ENCODE results near the gene DHX58.

DHX58 gene

DNA sequence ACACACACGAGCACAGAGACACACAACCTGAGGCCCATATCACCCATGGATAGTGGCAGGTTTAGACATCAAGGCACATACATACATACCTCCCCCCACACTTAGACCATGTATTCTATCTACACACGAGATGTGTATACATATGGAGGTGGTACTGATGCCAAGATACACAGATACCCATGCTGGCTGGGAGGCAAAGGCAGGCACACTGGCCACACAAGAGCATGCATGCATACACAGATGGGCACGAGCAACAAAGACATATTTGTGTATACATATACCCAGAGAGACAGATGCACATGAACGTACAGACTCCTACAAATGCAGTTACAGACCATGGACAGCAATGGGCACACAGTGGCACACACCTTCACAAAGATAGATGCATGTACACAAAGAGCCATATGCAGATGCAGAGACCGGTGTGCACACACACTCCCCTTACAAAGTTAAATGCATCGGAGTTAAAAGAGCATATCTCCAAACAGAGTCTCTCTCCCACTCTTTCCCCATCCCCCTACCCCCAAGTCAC lies 60.1 kb downstream of the DHX58 start:
- no peak overlapping the region for H3K4me3 ChIP-seq (ENCODE audit: low read depth, low read length)
- TF ChIP-seq, protein P1, sequence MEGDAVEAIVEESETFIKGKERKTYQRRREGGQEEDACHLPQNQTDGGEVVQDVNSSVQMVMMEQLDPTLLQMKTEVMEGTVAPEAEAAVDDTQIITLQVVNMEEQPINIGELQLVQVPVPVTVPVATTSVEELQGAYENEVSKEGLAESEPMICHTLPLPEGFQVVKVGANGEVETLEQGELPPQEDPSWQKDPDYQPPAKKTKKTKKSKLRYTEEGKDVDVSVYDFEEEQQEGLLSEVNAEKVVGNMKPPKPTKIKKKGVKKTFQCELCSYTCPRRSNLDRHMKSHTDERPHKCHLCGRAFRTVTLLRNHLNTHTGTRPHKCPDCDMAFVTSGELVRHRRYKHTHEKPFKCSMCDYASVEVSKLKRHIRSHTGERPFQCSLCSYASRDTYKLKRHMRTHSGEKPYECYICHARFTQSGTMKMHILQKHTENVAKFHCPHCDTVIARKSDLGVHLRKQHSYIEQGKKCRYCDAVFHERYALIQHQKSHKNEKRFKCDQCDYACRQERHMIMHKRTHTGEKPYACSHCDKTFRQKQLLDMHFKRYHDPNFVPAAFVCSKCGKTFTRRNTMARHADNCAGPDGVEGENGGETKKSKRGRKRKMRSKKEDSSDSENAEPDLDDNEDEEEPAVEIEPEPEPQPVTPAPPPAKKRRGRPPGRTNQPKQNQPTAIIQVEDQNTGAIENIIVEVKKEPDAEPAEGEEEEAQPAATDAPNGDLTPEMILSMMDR (IDR thresholded peaks at IDR 0.05; ENCODE audit: low read depth, low read length, missing control alignments): no peak
- DNase-seq (ENCODE audit: low read depth): no peak

DNA sequence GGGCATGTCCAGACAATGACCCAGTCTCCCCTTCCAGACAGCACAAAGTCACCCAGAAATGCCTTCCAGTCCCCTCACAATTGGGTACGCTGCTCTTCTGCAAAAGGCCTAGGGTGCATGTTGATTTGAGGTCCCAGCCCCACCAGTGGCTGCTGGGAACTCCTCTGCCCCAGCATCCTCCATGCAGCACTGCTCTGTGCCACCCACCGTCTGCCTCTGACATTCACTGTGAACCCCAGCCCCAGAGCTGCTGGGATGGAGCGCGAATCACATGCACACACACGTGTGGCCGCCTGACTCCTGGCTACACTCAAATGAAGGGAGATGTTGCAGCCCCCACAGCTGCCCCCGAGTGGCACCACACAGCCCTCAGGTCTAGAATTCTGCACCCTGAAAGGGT lies 60.9 kb downstream of the DHX58 start:
- no peak for DNase-seq (ENCODE audit: low read depth)

More for the DNA sequence above, 60.9 kb downstream of the DHX58 start:
- H3K4me3 ChIP-seq (ENCODE audit: low read depth, low read length): no peak overlapping the region
- TF ChIP-seq, protein P1 (IDR thresholded peaks at IDR 0.05; ENCODE audit: low read depth, low read length, missing control alignments): no peak

Measured in GM12864 (cell line).